C4-2B (cell line): ENCODE data around the gene ZNF175.

Experiments
- ZFX ChIP-seq: fragments of 450-650 bp; IDR thresholded peaks from 2 replicates; pipeline ENCODE4 v1.6.1; 2017
- TF ChIP-seq, protein P1 (sequence below): fragments of 450-650 bp; conservative IDR thresholded peaks from 2 replicates; pipeline ENCODE4 v1.5.1; 2017; ENCODE audit warnings: mild to moderate bottlenecking

- TF ChIP-seq, protein P1, sequence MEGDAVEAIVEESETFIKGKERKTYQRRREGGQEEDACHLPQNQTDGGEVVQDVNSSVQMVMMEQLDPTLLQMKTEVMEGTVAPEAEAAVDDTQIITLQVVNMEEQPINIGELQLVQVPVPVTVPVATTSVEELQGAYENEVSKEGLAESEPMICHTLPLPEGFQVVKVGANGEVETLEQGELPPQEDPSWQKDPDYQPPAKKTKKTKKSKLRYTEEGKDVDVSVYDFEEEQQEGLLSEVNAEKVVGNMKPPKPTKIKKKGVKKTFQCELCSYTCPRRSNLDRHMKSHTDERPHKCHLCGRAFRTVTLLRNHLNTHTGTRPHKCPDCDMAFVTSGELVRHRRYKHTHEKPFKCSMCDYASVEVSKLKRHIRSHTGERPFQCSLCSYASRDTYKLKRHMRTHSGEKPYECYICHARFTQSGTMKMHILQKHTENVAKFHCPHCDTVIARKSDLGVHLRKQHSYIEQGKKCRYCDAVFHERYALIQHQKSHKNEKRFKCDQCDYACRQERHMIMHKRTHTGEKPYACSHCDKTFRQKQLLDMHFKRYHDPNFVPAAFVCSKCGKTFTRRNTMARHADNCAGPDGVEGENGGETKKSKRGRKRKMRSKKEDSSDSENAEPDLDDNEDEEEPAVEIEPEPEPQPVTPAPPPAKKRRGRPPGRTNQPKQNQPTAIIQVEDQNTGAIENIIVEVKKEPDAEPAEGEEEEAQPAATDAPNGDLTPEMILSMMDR, result no peak
- TF ChIP-seq ZFX, result no peak
These were observed 28.4 kb upstream of the ZNF175 start for GRCh38 chr19:51542699-51543098.
